Left lung (tissue), 10 donors: Measurements from ENCODE around the gene KIF13A. TPM values are rescaled to one million over a fixed set of nuclear protein-coding genes. Genes with fewer than 3 reads are reported as not detected.
A peak's percentile ranks its signal among the peaks of the same experiment; 100 is the strongest.
"Not testable (repeated sequence)": the region's sequence is repeated elsewhere in the genome, so short reads cannot be mapped to it uniquely, and the experiment has no call there.

ENCODE experiments used
- ATAC-seq: fragments of 200-7000 bp; cut with Tn5 transposase; one replicate; pipeline ENCODE4 v1.9.1; 2020; ENCODE audit warnings: moderate library complexity
- DNase-seq, 4 donors: peaks; one replicate each; pipeline ENCODE4 v3.0.0-alpha.2; 2013 to 2020
- H3K27ac ChIP-seq, 2 donors: fragments of 200-600 bp; sonication (generic) in 1 of 2; one replicate each; pipeline versions ENCODE4 v1.5.0 to v1.8.0; 2020 to 2021
- H3K27me3 ChIP-seq, 2 donors: fragments of 200-600 bp; sonication (generic) in 1 of 2; one replicate each; pipeline versions ENCODE4 v1.5.0 to v1.8.0; 2020 to 2021
- H3K36me3 ChIP-seq, 2 donors: fragments of 200-600 bp; sonication (generic) in 1 of 2; one replicate each; pipeline versions ENCODE4 v1.5.0 to v1.8.0; 2020 to 2021
- H3K4me1 ChIP-seq, 2 donors: fragments of 200-600 bp; one replicate each; pipeline ENCODE4 v1.8.0; 2021
- H3K4me3 ChIP-seq, 2 donors: fragments of 200-600 bp; sonication (generic) in 1 of 2; one replicate each; pipeline versions ENCODE4 v1.5.0 to v1.8.0; 2020 to 2021; ENCODE audit warnings: mild to moderate bottlenecking in 1 of 2
- H3K9me3 ChIP-seq, 2 donors: fragments of 200-600 bp; sonication (generic) in 1 of 2; one replicate each; pipeline versions ENCODE4 v1.5.0 to v1.8.0; 2020 to 2021
- CTCF ChIP-seq, 2 donors: fragments of 200-600 bp; sonication (generic) in 1 of 2; IDR thresholded peaks; one replicate each; pipeline versions ENCODE4 v1.5.0 to v1.8.0; 2021; ENCODE audit warnings: antibody characterized with exemption in 2 of 2
- intact Hi-C, 2 donors: fragments of 100-400 bp; cut with DNase I; formaldehyde crosslinking; loops; one replicate each; pipeline versions ENCODE4 v1.11.2 to v1.14.2; 2022
- polyA plus RNA-seq, 6 donors: library from polyadenylated mRNA; unstranded; fragments of 120-200 nt; gene quantifications; one replicate each; pipeline ENCODE4 v1.2.1, GENCODE V29; 2013; ENCODE audit not compliant: insufficient read length in 6 of 6
- total RNA-seq, 2 donors: library from RNA; stranded (reverse); fragmentation: NEBNext Ultra II Directional; extraction: Animal tissue kit (Norgen Biotek cat#: 25700); gene quantifications; one replicate each; pipeline ENCODE4 v1.2.1, GENCODE V29; 2021
- donor health status: DM: no; HTN: yes; CAD: no.
- donor health status: DM: no; HTN: no; CAD: no.

KIF13A gene
- total and polyA plus RNA-seq, 8 donors: 42.1 to 50.1 (median 46.3) TPM

GRCh38 chr6:17762651-17763050 is 224.8 kb downstream of the KIF13A start:
- no peaks in the 10 kb centered on the region for H3K27me3 ChIP-seq
- peaks cover 0 to 74% of the 10 kb centered on the region in 2 donors for H3K36me3 ChIP-seq
- ATAC-seq (no peak), DNase-seq (no peak)
- intact Hi-C loops: no loop called here
- no peaks in the 10 kb centered on the region for H3K9me3 ChIP-seq
- no peak overlapping the region for H3K4me3 ChIP-seq
- no peak overlapping the region for H3K27ac ChIP-seq
- no peaks in the 10 kb centered on the region for H3K4me1 ChIP-seq
- no peak for TF ChIP-seq CTCF (IDR thresholded peaks at IDR 0.05)

- Histone ChIP-seq H3K36me3 (peaks cover 0 to 39% of the 10 kb centered on the region in 2 donors), H3K4me1 (no peaks in the 10 kb centered on the region), H3K9me3 (no peaks in the 10 kb centered on the region), H3K27ac (no peak overlapping the region), H3K4me3 (no peak overlapping the region), H3K27me3 (no peaks in the 10 kb centered on the region)
- ATAC-seq (no peak), DNase-seq (no peak)
- no peak for TF ChIP-seq CTCF (IDR thresholded peaks at IDR 0.05)
- intact Hi-C loops: no loop called here
These were observed 229.3 kb downstream of the KIF13A start for GRCh38 chr6:17758119-17758518.

GRCh38 chr6:17754254-17754653 is 233.2 kb downstream of the KIF13A start:
- Histone ChIP-seq H3K36me3 (peaks cover 0 to 8% of the 10 kb centered on the region in 2 donors), H3K4me1 (no peaks in the 10 kb centered on the region), H3K4me3 (no peak overlapping the region), H3K27ac (no peak overlapping the region), H3K9me3 (no peaks in the 10 kb centered on the region), H3K27me3 (no peaks in the 10 kb centered on the region)
- TF ChIP-seq CTCF (IDR thresholded peaks at IDR 0.05): no peak
- ATAC-seq: no peak
- no peak for DNase-seq
- intact Hi-C loops: no loop called here

GRCh38 chr6:17745324-17745723 is 242.1 kb downstream of the KIF13A start:
- intact Hi-C loops, H3K27ac ChIP-seq, H3K9me3 ChIP-seq, H3K27me3 ChIP-seq, H3K36me3 ChIP-seq, H3K4me1 ChIP-seq, H3K4me3 ChIP-seq, ATAC-seq: not testable (repeated sequence)
- peak in 1 of 4 donors; percentile 74 for DNase-seq

- H3K27me3 ChIP-seq, H3K9me3 ChIP-seq, ATAC-seq, H3K36me3 ChIP-seq, DNase-seq, H3K4me1 ChIP-seq, H3K27ac ChIP-seq, H3K4me3 ChIP-seq, intact Hi-C loops: not testable (repeated sequence)
These were observed 242.6 kb downstream of the KIF13A start for GRCh38 chr6:17744757-17745308.

GRCh38 chr6:17744019-17744756 is 243.2 kb downstream of the KIF13A start:
- ATAC-seq: no peak
- no peak for TF ChIP-seq CTCF (IDR thresholded peaks at IDR 0.05)
- intact Hi-C loops: no loop called here

More at GRCh38 chr6:17744019-17744756, 243.2 kb downstream of the KIF13A start:
- H3K4me1 ChIP-seq: no peaks in the 10 kb centered on the region
- no peaks in the 10 kb centered on the region for H3K36me3 ChIP-seq
- H3K27me3 ChIP-seq: no peaks in the 10 kb centered on the region
- H3K9me3 ChIP-seq: peaks cover 0 to under 1% of the 10 kb centered on the region in 2 donors
- DNase-seq: no peak
- no peak overlapping the region for H3K27ac ChIP-seq
- no peak overlapping the region for H3K4me3 ChIP-seq
